ENCODE data around the gene ALK.

DNA sequence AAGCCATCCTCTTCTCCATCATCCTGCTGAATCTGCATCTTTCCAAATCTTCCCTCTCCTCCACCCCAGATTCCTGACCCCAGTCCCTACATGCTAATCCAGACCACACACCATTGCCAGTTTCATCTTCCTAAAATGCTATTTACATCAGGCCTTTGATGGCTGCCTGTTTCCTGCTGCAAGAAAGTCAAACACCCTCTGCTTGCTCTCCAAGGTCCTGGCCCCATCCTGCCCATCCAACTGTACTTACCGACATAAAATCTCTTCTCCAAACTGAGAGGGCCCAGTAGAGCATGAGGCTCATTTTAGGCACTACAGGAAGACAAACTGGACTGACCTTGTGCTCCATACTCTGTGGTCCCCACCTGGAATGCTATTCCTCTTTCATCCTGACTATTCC lies 19.0 kb downstream of the ALK start:
- TF ChIP-seq, protein P1, sequence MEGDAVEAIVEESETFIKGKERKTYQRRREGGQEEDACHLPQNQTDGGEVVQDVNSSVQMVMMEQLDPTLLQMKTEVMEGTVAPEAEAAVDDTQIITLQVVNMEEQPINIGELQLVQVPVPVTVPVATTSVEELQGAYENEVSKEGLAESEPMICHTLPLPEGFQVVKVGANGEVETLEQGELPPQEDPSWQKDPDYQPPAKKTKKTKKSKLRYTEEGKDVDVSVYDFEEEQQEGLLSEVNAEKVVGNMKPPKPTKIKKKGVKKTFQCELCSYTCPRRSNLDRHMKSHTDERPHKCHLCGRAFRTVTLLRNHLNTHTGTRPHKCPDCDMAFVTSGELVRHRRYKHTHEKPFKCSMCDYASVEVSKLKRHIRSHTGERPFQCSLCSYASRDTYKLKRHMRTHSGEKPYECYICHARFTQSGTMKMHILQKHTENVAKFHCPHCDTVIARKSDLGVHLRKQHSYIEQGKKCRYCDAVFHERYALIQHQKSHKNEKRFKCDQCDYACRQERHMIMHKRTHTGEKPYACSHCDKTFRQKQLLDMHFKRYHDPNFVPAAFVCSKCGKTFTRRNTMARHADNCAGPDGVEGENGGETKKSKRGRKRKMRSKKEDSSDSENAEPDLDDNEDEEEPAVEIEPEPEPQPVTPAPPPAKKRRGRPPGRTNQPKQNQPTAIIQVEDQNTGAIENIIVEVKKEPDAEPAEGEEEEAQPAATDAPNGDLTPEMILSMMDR (conservative IDR thresholded peaks at IDR 0.05; ENCODE audit: low read depth, low read length) = no peak
- TF ChIP-seq EZH2 (IDR thresholded peaks at IDR 0.05; ENCODE audit: borderline replicate concordance, low read depth, low read length, poor library complexity, severe bottlenecking) = no peak

All from A673 (cell line).